Muscle of leg (tissue), 11 donors: ENCODE measurements around the gene NACA. TPM values are rescaled to one million over a fixed set of nuclear protein-coding genes. Genes with fewer than 3 reads are reported as not detected.
A peak's percentile ranks its signal among the peaks of the same experiment; 100 is the strongest.

Experiments used
- DNase-seq: peaks from one replicate; pipeline ENCODE4 v3.0.0; 2013
- H3K27ac ChIP-seq: one replicate; pipeline ENCODE4 v1.5.1; 2013; ENCODE audit warnings: mild to moderate bottlenecking, low read length, control low read depth
- H3K27me3 ChIP-seq: one replicate; pipeline ENCODE4 v1.6.1; 2013; ENCODE audit warnings: low read length; ENCODE audit not compliant: control insufficient read depth, insufficient read depth
- H3K36me3 ChIP-seq: one replicate; pipeline ENCODE4 v1.6.1; 2013; ENCODE audit warnings: low read length; ENCODE audit not compliant: control insufficient read depth, insufficient read depth
- H3K4me1 ChIP-seq: one replicate; pipeline ENCODE4 v1.6.1; 2013; ENCODE audit warnings: low read length; ENCODE audit not compliant: control insufficient read depth, insufficient read depth
- H3K4me3 ChIP-seq: one replicate; pipeline ENCODE4 v1.5.1; 2013; ENCODE audit warnings: low read length, control low read depth
- H3K9me3 ChIP-seq: replicated peaks from 2 replicates; pipeline ENCODE4 v1.6.1; 2013; ENCODE audit warnings: low read depth, low read length; ENCODE audit not compliant: control insufficient read depth
- WGBS: methylation state at CpG from one replicate; pipeline ENCODE4 v1.1.5; 2013; ENCODE audit warnings: missing lambda C conversion rate; ENCODE audit not compliant: insufficient coverage; 5-methylcytosine and 5-hydroxymethylcytosine counted together
- polyA plus RNA-seq, 8 donors: library from polyadenylated mRNA; unstranded; fragments of 120-200 nt; gene quantifications; one replicate each; pipeline versions ENCODE4 v1.2.1 to v1.2.3, GENCODE V29; 2013; ENCODE audit warnings: inconsistent platforms in 1 of 8, low replicate concordance in 1 of 8; ENCODE audit not compliant: insufficient read length in 8 of 8, insufficient read depth in 1 of 8
- total RNA-seq: library from RNA; stranded (reverse); fragments of 120-200 nt; gene quantifications from one replicate; pipeline ENCODE4 v1.2.4, GENCODE V29; 2013

Gene NACA
- total and polyA plus RNA-seq, 9 donors = 1,652 to 2,423 (median 2,073) TPM

DNA sequence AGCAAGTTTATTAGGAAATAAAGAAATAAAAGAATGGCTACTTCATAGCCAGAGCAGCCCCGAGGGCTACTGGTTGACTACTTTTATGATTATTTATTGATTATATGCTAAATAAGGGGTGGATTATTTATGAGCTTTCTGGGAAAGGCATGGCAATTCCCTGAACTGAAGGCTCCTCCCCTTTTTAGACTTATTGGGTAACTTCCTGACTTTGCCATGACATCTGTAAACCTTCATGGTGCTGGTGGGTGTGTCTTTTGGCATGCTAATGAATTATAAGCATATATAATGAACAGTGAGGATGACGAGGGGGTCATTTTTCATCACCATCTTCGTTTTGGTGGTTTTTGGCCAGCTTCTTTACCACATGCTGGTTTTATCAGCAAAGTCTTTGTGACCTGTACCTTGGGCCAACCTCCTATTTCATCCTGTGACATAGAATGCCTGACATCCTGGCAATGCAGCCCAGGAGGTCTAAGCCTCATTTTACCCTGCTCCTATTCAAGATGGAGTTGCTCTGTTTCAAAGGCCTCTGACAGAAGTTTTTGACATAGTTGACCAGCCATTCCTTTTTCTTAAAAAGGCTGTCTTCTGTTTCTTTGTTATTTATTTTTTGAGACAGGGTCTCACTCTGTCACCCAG is 26.0 kb downstream of the NACA start:
- no peak for DNase-seq
- Histone ChIP-seq H3K4me1 (peaks cover 14% of the 10 kb centered on the region), H3K9me3 (no peaks in the 10 kb centered on the region), H3K27me3 (no peaks in the 10 kb centered on the region), H3K4me3 (no peak overlapping the region), H3K27ac (no peak overlapping the region), H3K36me3 (no peaks in the 10 kb centered on the region)
- 75% methylated on average over 1 of the region's 3 CpGs for WGBS

DNA sequence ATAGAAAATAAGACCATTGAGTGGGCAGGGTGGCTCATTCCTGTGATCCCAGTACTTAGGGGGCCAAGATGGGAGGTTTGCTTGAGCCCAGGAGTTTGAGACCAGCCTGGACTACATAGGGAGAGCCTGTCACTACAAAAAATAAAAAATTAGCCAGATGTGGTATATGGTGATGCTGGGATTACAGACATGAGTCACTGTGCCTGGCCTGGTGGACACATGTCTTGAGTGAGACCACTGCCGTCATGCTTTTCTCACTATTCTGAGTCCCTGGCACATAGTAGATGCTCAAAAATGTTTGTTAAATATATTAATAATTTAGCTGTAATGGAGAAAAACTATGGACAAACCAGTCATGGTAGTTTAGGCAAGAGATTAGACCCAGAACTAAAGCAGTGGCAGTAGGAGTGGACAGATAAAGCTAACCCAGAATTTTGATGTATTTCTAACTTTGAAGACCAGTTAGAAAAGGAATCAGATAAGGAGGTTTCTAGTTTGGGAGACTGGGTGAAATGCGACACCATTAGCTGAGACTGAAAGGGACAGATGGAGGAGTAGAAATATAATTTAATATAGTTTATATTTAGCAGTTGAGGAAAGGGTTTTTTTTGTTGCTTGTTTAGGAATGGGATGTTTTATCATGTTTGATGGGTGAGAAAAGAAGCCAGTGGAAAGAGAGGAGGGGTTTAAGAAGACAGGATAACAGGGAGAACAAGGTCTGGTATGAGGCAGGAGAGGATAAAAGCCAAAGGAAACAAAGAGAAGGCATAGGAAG is 29.6 kb downstream of the NACA start:
- no peaks in the 10 kb centered on the region for H3K27me3 ChIP-seq
- peaks cover 14% of the 10 kb centered on the region for H3K4me1 ChIP-seq
- no peak overlapping the region for H3K4me3 ChIP-seq
- H3K27ac ChIP-seq = peak overlapping the region; percentile 84
- peak; percentile 30 for DNase-seq
- H3K36me3 ChIP-seq = no peaks in the 10 kb centered on the region
- H3K9me3 ChIP-seq = no peaks in the 10 kb centered on the region
- no CpG with 5 or more reads among the region's 2 CpGs for WGBS

DNA sequence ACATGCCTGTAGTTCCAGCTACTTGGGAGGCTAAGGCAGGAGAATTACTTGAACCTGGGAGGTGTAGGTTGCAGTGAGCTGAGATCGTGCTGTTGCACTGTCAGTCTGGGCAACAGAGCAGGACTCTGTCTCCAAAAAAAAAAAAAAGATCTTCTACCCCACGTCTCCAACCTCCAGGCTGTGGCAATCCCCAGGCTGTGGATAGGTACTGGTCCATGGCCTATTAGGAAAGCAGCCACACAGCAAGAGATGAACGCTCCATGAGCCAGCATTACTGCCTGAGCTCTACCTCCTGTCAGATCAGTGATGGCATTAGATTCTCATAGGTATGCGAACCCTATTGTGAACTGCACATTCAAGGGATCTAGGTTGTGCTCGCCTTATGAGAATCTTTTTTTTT is 30.9 kb downstream of the NACA start:
- H3K27ac ChIP-seq = no peak overlapping the region
- peaks cover 17% of the 10 kb centered on the region for H3K4me1 ChIP-seq
- DNase-seq = no peak
- no peak overlapping the region for H3K4me3 ChIP-seq
- no peaks in the 10 kb centered on the region for H3K36me3 ChIP-seq
- WGBS = 82% methylated on average over 4 of the region's 5 CpGs
- no peaks in the 10 kb centered on the region for H3K9me3 ChIP-seq
- no peaks in the 10 kb centered on the region for H3K27me3 ChIP-seq

DNA sequence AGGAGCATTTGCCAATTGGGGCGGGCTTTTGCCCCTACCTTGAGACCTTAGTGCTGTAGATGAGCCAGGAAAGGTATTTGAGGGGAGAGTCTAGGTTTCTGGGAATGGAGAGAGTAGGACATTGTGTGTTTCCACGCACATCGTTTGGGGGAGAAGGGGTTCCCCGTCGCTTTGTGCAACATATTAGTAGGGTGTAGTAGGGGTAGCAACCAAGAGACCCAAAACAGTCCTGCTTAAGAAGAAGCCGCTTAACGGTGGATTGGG is 36.3 kb downstream of the NACA start:
- H3K36me3 ChIP-seq = peaks cover 7% of the 10 kb centered on the region
- H3K27me3 ChIP-seq = no peaks in the 10 kb centered on the region
- peaks cover 24% of the 10 kb centered on the region for H3K4me1 ChIP-seq
- WGBS = 8% methylated on average over 3 of the region's 7 CpGs
- peak overlapping the region; percentile 63 for H3K4me3 ChIP-seq
- DNase-seq = no peak
- H3K27ac ChIP-seq = peak overlapping the region; percentile 99
- H3K9me3 ChIP-seq = no peaks in the 10 kb centered on the region

DNA sequence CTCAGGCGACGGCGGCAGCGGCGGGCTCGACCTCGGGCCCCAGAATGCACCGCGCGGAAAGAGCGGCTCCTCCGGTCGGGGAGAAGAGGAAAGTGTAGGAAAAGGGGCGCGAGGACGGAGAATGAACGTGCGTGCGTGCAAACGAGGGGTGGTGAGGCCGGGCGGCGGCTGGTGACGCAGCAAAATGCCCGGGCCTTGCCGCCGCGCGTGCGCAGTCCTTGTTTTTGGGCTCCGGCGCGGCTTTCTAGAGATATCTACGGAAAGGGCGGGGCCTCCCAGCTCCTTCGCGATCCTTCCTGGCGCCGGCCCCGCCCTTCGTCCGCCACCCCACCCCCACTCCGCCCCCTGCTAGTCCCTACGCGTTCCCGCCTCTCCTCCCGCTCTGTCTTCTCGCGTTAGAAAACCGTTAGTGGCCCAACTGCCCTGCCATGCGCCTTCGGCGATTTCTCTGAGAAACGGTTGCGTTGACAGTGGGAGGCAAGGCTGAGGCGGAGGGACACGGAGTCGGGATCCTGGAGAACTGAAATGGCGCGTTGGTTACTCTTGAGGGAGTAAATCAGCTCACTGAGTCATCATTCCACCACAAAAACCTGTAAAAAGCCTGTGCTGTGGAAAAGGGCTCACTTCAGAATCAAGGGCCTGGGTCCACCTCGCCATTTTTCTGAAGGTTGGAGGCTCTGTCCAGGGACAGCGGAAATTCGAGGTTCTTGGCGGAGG is 36.8 kb downstream of the NACA start, which contains the start of gene PTGES3:
Gene PTGES3 (minus strand): TSS at position 156 of the 717 bp plus-strand sequence. CDS start 285 bp downstream, outside the sequence.
- WGBS = 1% methylated on average over 51 of the region's 64 CpGs
- Histone ChIP-seq H3K27me3 (no peaks in the 10 kb centered on the region), H3K4me3 (peak within 1 kb of the TSS; percentile 76), H3K9me3 (no peaks in the 10 kb centered on the region), H3K27ac (peak within 1 kb of the TSS; percentile 99), H3K36me3 (peaks cover 7% of the 10 kb centered on the region), H3K4me1 (peaks cover 24% of the 10 kb centered on the region)
- DNase-seq = peak; percentile 99

DNA sequence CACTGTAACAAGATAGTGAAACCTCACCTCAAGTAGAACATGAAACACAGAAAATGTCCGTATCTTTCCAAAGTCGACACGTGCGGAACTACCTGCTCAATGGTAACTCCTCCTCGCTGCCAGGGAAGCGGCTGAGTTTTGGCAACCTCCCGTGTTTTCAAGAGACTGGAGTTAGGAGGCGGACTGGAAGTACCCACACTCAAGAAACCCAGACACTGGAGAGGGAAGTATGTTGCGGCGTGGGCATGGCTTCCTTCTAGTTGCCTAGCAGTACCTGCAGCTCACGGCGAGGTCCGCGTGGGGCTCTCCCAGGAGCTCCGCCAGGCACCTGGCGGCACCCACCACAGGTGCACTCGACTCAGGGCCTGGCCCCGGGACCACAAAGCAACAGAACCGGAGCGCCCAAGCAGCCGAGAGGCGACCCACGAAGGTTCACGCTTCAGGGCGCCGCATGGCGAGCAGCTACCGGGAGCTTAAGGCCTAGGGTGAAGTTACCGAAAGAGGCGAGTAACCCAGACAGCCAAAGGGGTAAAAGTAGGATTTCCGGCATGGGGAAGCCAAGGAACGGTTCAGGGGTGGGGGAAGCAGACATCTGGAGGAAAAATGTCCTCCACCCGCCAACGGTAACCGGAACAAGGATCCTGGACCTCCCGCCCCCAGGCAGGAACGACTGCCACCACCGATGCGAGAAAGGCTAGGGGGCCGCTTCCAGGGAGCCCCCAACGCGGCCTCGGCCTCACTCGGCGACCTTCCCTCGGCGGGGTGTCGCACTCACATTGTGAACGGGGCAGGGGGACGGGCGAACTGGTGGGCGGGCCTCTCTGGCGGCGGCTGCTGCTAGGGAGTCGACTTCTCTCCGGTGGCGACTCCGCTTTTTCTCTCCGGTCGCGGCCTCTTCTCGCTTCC is 37.6 kb downstream of the NACA start:
- peak overlapping the region; percentile 99 for H3K27ac ChIP-seq
- H3K9me3 ChIP-seq = no peaks in the 10 kb centered on the region
- under 1% methylated on average over 57 of the region's 62 CpGs for WGBS
- peak; percentile 69 for DNase-seq
- peaks cover 11% of the 10 kb centered on the region for H3K36me3 ChIP-seq
- H3K4me1 ChIP-seq = peaks cover 24% of the 10 kb centered on the region
- H3K27me3 ChIP-seq = no peaks in the 10 kb centered on the region
- H3K4me3 ChIP-seq = peak overlapping the region; percentile 76

DNA sequence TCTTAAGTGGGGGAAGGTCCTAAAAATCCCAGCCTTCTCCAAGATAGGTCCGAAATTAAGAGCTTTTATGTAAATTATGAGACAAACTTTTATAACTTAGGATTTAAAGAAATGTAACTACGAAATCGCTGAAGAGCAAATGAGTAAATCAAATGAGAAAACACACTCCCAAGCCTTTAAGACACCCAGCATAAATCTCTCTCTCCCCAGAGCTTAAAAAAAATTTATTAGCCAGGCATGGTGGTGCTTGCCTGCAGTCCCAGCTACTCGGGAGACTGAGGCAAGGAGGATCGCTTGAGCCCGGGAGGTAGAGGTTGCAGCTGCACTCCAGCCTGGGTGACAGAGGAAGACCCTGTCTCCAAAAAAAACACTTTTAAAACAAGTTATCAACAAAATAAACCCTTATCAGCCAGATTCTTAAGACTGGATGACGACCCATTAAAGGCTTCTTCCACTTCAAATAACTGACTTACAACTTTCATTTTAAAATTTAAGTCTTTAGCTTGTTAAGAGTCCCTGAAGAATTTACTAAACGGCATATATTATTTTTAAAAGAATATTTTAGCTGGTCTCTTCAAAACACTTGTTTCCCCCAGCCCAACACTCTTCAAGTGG is 40.2 kb downstream of the NACA start:
- Histone ChIP-seq H3K36me3 (peaks cover 27% of the 10 kb centered on the region), H3K4me1 (peaks cover 24% of the 10 kb centered on the region), H3K27me3 (no peaks in the 10 kb centered on the region), H3K9me3 (no peaks in the 10 kb centered on the region), H3K4me3 (peak overlapping the region; percentile 15), H3K27ac (peak overlapping the region; percentile 80)
- no peak for DNase-seq
- WGBS = no CpG with 5 or more reads among the region's 8 CpGs

DNA sequence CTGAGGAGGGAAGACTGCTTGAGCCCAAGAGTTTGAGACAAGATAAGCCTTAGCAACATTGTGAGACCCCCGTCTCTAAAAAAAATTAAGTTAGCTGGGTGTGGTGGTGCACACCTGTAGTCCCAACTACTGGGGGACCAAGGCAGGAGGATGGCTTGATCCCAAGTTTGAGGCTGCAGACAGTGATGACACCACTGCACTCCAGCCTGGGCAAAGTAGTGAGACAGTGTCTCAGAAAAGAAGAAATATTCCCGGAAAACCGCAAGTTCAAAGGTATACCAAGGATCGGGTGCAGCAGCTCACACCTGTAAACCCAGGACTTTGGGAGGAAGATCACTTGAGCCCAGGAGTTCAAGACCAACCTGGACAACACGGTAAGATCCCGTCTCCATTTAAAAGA is 42.8 kb downstream of the NACA start:
- H3K4me1 ChIP-seq = peaks cover 14% of the 10 kb centered on the region
- WGBS = 91% methylated on average over 4 of the region's 6 CpGs

DNA sequence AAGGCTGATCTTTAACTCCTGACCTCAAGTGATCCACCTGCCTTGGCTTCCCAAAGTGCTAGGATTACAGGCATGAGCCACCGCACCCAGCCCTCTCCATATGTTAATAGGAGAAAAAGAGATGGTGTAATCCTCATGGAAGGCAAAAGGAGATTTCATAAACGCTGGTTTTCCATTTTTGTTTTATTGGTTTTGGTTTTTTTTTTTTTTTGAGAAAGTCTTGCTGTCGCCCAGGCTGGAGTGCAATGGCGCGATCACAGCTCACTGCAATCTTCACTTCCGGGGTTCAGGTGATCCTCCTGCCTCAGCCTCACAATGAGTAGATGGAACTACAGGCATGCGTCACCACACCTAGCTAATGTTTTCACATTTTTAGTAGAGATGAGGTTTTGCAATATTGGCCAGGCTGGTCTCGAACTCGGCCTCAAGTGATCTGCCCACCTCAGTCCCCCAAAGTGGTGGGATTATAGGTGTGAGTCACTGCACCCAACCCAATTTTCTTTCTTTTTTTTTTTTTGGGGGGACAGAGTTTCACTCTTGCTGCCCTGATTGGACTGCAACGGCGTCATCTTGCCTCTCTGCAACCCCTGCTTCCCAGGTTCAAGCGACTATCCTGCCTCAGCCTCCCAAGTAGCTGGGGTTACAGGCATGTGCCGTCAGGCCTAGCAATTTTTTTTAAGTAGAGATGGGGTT is 45.1 kb downstream of the NACA start:
- H3K4me3 ChIP-seq = no peak overlapping the region
- no peak overlapping the region for H3K27ac ChIP-seq
- H3K4me1 ChIP-seq = peaks cover 4% of the 10 kb centered on the region
- DNase-seq = no peak
- no CpG with 5 or more reads among the region's 13 CpGs for WGBS
- H3K9me3 ChIP-seq = no peaks in the 10 kb centered on the region
- peaks cover 28% of the 10 kb centered on the region for H3K36me3 ChIP-seq
- H3K27me3 ChIP-seq = no peaks in the 10 kb centered on the region

More for the DNA sequence above, 42.8 kb downstream of the NACA start:
- Histone ChIP-seq H3K9me3 (no peaks in the 10 kb centered on the region), H3K4me3 (no peak overlapping the region), H3K36me3 (peaks cover 30% of the 10 kb centered on the region), H3K27ac (no peak overlapping the region), H3K27me3 (no peaks in the 10 kb centered on the region)
- DNase-seq = no peak
